Activated CD4-positive, alpha-beta T cell treated with anti-CD3 and anti-CD28 coated beads, Interleukin-2, Interleukin-4, amounts not matched to agents 100 ng/mL and 50 ng/mL, durations not matched to agents 16 hours and 8 hours (primary cell): Measurements from ENCODE around the gene FOXO1.

ENCODE experiments used
- DNase-seq: peaks from one replicate; pipeline ENCODE4 v3.0.0-alpha.2; 2020; ENCODE audit warnings: low spot score

The FOXO1 gene

GRCh38 chr13:40540328-40541044 lies 126.0 kb downstream of the FOXO1 start:
- DNase-seq: no peak

- DNase-seq: no peak
Measured at GRCh38 chr13:40539576-40540327, 126.7 kb downstream of the FOXO1 start.

- DNase-seq: no peak
Measured at GRCh38 chr13:40537146-40537895, 129.1 kb downstream of the FOXO1 start.

DNA sequence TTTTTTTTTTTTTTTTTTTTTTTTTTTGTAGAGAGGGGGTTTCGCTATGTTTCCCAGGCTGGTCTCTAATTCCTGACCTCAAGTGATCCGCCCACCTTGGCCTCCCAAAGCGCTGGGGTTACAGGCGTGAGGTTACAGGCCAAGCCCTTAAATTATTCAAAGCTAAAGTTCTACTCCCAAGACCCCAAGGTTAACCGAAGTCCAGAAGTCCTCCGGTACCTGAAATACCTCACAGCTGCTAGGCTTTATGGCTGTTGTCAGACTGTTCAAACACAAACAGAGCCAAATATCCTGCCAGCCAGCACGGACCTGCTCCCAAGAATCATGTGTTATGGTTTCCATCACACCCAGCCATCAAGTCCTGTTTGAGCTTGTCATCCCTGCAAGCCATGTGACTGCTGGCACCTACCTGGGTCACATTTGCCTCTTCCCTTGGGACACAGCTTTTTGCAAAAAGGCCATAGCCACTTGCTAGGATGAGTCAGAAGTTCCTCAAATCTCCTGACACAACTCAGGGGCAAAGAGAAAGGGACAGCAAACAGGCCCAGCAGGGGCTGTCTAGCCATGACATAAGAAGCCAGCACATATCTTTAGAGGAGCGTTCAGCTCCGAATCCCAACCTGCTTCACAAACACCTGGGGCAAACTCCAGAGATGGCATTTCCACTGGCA lies 129.9 kb downstream of the FOXO1 start:
- DNase-seq: no peak

DNA sequence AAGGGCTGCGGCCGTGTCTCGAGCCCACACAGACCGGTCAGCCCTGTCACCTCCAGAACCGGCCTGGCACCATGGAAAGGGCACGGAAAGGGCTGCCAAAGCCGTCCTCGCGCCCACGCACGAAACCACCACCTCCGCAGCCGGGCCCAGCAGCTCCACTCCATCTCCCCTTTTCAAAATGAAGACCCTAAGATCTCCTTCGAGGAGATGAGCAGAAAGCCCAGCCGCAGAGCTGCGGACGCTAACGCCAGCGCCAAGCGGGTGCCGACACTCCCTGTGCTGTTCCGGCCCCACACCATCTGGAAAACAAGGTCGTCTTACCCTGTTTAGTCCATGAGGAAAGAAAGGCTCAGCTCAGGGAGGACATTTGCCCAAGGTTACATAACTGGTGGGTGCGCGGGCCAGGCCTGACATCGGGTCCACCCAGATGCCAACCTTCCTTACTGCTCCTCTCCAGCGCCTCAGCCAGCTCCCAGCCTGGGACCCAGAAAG lies 131.1 kb downstream of the FOXO1 start:
- no peak for DNase-seq

DNA sequence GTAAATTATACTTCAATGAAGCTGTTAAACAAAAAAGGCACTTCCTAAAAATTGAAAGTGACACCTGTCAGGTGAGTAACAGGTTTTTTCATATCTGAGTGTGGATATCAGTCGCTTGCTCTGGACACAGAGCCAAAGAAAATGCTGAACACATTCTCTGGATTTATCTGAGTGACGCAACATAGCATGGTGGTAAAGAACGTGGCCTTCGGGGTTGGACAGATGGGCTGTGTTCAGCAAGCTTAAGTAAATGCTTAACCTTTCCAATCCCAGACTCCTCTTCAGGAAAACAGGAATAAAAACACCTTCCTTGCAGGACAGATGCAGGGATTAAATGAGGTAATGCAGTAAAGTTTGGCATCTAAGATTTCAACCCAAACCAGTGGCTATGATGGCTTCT lies 132.0 kb downstream of the FOXO1 start:
- no peak for DNase-seq

GRCh38 chr13:40533072-40533471 lies 133.4 kb downstream of the FOXO1 start:
- DNase-seq: no peak

DNA sequence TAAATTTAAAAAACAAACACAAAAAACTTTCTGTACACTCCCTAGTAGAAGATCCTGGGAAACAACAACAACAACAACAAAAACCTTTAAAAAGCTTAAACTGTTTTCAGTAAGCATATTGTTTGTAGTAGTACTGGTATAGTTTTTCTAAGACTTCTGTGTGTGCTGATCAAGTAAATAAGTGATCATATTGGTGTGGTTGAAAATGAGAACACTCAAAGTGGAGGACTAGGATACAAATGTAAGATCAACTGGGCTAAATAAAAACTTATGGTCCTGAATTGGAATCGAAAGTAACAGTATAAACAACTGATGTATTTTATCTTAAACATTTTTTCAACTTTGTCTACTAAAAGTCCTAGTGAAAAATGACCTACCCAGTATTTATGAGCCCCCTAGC lies 135.5 kb downstream of the FOXO1 start:
- no peak for DNase-seq

DNA sequence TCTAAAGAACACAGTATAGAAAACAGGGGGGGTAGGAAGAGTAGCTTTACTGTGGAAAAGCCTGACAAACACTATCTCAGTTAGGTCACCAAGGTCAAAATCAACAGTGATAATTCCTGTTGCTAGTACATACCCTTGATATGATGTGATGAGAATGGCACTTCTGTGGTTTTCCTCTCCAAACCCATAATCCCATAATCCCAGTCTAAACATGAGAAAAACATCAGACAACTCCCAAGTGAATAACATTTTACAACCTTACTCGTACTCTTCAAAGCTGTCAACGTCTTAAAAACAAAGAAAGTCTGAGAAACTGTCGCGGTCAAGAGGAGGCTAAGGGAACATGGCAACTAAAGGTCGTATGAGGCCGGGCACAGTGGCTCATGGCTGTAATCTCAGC lies 137.6 kb downstream of the FOXO1 start:
- DNase-seq: no peak

DNA sequence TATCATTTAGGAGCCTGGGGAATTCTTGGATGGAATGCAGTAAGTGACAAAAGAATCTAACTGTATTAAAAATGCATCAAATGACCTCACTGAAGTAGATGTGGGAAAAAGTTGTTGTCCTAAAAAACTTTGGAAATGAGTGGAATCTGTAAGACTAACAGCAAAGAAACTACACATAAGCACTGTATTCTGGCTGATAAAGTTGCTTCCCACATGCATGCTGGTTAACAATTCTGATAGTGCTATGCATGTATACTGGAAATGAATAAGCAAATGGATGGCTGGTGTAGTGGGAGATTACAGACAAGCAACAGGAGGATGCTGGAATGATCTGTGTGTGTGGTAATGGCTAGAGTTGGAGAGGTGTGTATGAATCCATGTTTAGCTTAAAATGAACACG lies 138.5 kb downstream of the FOXO1 start:
- DNase-seq: no peak

DNA sequence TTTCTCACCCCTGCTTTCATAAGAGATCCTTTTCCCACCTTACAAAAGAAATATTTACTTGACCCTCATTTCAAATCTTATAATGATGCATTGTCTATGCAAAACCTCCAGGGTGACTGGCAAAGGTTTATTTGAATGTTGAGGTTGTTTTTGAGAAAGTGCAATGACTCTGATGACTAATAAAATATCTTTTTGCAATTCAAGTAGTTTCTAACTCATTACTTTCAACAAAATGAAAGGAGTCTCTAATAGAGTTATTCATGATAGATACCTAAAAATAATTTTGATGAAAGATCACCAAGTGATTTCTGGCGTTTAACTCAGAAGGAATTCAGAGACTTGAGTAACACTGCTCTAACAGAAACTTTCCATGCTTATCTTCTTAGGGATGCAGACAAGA lies 144.2 kb downstream of the FOXO1 start:
- peak; percentile 25 for DNase-seq

GRCh38 chr13:40520916-40521315 lies 145.5 kb downstream of the FOXO1 start:
- DNase-seq: no peak

DNA sequence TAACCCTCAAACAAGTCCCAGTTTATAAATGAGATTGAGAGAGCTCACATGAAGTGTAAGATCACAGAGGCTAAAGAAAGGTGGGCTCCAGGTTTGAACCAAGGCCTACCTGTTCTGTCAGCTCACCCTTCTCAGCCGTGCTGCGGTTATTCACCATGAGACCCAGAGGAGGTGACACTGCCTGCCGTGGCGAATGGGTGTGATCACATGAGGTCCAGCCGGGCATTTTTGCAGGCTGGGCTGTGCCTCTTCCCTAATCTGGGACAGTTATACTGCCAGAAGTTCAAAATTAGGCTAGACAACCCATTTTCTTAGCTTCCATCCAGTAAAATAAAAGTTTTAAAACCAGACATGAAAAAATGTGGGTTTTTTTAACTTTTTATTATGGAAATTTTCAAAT lies 146.8 kb downstream of the FOXO1 start:
- DNase-seq: no peak

DNA sequence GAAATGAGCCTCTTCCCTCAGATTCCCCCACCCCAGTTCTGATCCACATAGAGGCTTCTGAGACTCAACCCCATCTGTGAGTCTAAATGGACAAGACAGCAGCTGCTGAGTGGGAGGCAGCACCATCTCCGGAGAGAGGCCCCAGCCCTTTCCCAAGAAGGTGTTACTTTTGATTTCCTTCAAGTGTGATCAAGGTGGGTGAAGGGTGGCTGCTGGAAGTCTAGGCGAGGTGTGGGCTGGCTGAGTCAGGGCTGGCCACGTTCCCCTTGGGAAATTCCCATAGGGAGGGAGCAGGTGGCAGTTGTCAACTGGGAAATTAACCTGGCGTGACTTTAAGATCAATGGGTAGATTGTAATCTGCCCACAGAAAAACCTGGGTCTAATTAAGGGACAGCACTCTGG lies 148.0 kb downstream of the FOXO1 start:
- DNase-seq: peak; percentile 61

DNA sequence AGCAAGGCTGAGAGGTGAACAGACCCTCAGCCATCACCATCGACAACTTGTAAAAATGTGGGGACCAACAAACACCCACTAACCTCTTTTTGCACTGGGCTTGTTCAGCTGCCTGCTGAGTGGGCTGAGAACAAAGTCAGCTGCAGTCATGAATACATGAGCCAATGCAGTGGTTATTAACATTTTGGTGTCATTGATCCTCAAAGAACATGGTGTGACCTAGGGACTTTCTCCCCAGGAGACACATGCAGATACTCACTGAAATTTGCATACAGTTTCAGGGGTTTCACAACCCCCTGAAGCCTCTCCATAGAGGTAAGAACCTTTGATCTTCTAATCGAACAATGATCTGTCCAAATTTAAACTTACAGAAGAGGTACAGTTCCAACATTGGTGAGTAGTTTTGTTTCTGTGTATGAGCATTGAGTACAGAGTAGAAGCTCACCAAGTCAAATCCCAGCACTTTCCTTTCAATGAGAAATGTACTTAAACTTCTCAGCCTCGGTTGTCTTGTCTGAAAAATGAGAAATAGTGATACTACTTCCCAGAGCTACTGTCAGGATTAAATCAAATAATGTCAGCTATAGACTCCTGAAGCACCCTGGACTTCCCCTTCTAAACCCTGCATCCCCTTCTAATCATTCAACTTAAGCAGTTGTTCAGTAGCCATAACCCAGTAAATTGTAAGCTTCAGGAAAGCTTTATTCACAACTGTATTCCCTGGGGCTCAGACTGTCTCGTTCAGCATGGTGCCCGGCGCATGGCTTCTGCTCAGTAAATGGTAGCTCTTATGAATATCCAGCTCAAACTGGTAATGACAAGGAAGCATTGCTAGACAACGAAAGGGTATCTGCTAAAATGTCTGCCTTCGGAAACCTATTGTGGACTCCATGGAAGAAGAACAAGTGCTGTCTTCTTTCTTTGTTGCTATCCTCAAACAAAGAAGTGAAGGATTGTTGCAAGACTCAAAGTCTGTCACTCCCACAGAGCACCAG lies 148.7 kb downstream of the FOXO1 start:
- DNase-seq: peak; percentile 35

DNA sequence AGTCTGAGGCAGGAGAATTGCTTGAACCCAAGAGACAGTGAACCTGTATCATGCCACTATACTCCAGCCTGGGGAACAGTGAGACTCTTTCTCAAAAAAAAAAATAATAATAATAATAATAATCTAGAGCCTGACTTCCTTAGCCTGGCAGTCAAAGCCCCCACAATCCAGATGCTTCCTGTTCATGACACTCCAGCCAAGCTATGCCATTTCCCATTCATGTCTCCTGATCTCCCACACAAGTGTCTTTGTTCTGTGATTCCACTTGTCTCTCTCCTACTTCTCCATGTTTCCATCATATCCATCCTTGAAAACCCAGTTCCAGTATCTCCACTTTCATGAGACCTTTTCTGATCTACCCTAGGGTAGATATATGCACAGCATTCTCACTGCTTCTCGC lies 150.7 kb downstream of the FOXO1 start:
- DNase-seq: no peak

DNA sequence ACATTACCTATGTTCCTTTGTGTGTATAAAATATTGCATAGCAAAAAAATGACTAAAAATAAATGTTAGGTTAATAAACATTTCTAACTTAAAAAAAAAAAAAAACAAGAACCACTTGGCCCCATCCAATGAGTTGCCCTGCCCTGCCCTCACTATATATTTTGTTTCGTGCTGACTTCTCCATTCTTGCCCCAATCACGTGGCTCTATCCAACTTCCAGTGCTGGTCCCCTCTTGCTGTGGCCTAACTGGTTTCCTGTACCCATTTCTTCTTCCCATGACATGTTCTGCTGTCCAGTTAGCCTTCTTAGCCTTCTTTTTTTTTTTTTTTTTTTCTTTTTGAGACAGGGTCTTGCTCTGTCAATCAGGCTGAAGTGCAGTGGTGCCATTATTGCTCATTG lies 151.6 kb downstream of the FOXO1 start:
- no peak for DNase-seq

GRCh38 chr13:40509876-40510275 lies 156.6 kb downstream of the FOXO1 start:
- DNase-seq: no peak

GRCh38 chr13:40508767-40509342 lies 157.6 kb downstream of the FOXO1 start:
- DNase-seq: no peak

GRCh38 chr13:40508127-40508526 lies 158.3 kb downstream of the FOXO1 start:
- no peak for DNase-seq
